Measurements from ENCODE around the gene USH2A.

USH2A gene

DNA sequence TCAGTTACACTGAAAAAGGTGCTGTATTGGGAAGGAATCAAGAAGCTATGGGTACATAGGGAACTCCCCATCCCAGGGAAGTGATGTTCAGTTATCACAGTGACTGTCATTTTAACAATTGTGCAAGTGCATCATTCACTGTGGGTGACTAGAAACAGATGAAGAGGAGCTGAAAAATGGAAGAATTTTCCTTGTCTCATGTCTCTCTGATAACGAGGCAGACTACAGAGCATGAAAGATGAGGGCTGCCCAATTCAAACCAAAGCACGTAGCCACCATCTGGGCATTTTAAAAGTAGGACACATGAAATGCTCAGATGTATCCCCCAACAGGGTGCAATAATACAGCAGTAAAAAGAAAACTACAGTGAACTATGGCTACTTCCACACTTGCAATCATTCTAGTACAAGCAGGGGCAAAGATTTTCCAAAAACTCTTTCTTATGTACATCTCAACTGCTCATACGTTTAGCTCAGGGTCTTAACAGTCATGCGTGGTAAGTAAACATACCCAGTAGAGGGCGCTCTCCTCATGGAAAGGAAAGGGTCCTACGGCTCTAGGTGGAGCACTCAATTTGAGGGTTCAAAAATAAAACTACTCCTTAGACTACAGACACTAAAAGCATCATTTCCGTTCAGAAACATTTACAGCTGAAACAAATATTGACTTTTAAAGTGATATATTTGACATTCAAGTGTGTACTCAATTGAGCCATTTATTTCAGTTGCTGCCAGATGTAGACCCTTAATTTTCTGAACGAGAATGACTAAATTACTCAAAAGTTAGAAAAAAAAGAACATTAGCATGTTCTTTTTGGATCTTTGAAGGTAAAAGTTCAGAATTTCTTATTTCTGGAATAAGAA, 713.0 kb downstream of the USH2A start:
- no peak for DNase-seq (ENCODE audit: low read depth in 3 of 3)

DNA sequence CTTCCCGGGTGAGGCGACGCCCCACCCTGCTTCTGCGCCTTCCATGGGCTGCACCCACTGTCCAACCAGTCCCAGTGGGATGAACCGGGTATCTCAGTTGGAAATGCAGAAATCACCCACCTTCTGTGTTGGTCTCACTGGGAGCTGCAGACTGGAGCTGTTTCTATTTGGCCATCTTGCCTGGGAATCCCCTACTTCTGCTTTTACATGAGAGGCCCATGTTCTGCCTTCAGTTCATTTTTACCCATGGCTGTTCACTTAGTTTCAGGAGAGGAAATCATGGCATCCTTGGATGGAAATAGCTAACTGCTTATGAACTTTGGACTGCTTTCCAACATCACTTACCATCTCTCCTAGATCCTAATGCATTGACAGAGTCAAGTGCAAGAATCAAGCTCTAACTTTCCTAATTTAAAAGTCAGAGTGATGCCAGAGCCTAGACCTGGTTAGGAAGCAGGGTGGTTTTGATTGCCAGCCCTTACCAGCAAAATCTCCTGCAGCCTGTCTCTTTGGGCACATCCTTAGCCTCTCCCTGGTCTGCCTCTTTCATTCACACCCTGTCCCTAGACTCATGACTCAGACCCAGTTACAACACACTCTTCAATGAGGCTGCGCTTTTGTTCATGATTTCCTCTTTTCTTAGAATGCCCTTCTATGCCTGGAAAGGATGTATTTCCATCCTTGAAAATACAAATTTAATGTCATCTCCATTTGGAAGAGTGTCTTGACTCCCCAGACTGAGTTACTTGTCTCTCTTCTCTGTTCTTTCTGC, 719.0 kb downstream of the USH2A start:
- DNase-seq (ENCODE audit: low read depth in 3 of 3): no peak

GRCh38 chr1:215682232-215682631, 741.0 kb downstream of the USH2A start:
- no peak for DNase-seq (ENCODE audit: low read depth in 3 of 3)

DNA sequence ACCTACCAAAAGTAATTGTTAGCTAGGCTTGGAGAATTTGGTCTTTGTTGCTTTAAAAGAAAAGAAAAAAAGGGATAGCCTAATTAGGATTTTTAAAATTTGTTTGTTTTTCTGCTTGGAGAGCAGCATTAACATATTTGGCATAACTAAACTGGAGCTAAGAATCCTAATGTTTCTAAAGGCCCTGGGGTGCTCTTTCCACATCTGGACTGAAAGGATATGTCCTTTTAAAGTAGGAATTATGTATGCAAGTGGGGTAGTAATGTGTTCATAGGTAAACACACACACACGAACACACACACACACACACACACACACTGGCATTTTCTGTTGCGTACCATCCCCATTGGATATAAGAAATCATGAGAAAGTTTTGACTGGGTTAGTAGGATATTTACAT, 742.2 kb downstream of the USH2A start:
- no peak for DNase-seq (ENCODE audit: low read depth in 3 of 3)

- DNase-seq (ENCODE audit: low read depth in 3 of 3): no peak
Observed at GRCh38 chr1:215679231-215679630, 744.0 kb downstream of the USH2A start.

- no peak for DNase-seq (ENCODE audit: low read depth in 3 of 3)
Observed at GRCh38 chr1:215677112-215677511, 746.1 kb downstream of the USH2A start.

GRCh38 chr1:215673943-215674342, 749.3 kb downstream of the USH2A start:
- no peak for DNase-seq (ENCODE audit: low read depth in 3 of 3)

DNA sequence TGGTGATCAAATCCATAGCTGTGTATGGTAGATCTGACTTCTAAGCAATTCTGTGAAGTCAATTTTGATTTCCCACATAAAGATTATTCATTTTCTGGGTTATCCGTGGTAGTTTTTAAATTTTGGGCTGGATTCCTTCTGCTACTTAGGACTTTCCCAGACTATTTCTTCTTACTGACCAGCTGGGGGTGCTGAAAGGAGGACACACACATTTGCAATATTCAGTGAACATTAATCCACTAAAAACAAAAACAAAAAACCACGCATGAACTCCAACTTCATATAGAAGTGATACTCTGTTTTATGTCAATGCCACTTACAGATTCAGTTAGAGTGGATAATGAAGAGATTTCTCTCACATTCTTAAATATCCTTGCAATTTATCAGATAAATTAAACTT, 750.8 kb downstream of the USH2A start:
- DNase-seq (ENCODE audit: low read depth in 3 of 3): no peak

DNA sequence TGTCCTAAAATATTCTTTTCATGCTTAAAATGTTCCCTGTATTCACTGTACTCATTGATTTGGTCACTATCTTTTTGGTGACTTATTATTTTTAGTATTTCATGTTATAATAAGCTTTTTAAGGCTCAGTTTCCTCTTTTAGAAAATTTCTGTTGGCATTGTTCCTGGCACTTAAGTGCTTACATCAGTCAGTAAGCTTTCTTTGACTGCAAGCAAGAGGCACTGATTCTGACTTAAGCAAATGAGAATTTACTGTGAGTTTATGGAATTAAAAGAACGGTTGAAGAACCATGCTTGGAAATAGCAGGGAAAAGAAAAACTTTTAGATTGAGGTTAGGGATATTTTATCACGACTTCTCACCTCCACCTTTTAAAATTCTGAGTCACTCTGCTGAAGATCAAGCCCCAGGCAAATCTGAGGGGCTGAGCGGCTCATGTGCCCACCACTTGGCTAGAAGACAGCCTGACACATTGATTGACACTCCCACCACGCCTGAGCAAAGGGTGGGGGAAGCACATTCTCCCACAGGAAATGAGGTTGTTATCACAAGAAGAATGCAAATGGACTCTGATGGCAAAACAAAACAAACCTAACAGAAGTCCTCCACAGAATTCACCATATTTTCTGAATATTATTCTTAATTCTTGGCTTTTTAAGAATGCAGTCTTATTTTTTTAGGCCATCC, 753.3 kb downstream of the USH2A start:
- no peak for DNase-seq (ENCODE audit: low read depth in 3 of 3)

DNA sequence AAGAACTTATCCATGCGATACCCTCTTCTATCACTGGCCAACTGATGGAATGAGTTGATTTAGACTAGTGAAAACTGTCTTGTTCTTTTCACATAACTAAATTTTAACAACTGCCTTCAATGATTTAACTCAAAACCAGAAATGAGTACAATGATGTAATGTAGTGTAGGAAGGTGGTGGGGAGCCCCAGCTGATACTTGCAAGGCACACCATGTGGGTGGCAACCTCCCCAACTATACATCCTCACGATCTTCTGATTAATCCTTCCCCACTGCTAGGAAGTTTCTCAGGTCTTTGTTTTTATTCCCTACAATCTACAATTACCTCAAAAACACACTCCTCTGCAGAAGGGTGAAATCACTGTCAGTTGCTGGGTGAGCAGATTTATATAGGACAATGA, 755.5 kb downstream of the USH2A start:
- no peak for DNase-seq (ENCODE audit: low read depth in 3 of 3)

DNA sequence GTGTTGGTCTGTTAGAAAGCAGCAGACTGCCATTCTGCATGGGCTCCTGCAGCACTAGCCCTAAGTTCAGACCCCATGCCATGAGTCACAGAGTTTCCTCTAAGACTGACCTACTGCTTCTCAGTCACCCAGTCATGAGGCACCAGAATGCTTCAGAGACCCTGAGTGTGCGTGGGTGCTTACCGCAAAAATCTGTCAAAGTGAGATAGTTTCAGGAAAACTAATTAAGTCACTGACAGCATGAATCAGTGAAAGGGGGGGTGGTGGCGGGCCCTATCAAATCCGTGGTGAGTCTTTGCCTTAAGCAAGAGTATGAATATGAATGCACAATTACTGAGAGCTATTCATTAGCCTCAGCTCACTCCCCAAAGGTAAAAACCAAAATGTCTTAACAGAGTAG, 758.0 kb downstream of the USH2A start:
- peak in 1 of 3 experiments; percentile 1 for DNase-seq (ENCODE audit: low read depth in 3 of 3)

DNA sequence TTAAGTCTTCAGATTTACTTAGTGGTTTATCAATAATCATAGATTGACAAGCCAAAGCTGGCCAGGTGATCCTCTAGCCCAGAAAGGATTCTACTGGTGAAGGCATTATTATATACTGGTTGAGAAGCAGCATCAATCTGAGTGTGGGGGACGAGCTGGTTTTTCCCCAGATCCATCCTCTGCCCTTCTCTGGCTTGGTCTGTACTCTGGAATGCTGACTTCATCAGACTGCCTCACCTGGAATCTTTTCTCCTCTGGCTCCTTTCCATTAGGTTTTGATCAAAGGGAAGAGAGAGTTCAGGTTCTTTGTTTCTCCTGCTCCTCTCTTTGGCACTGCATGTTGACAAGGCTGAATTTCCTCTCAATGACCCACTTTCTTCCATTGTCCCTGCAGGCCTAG, 762.2 kb downstream of the USH2A start:
- no peak for DNase-seq (ENCODE audit: low read depth in 3 of 3)

- DNase-seq (ENCODE audit: low read depth in 3 of 3): no peak
Observed at GRCh38 chr1:215660259-215660658, 763.0 kb downstream of the USH2A start.

DNA sequence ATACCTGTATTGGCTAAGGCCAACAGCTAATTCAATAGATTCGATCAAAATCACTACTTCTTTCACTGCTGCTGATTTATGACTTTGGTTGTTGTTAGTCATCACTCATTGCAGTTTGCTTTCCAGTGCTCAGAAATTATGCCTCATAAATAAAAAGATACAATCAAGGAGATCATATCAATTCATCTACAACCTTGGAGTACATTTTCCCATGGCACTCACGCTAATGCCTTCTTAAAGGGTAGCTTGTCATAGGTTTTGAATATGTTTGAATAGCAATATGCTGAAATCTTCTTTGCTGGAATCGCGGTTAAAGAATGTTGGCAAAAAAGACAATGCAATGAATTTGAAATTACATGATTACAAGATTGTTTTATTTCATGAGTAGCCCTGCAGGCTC, 766.2 kb downstream of the USH2A start:
- DNase-seq (ENCODE audit: low read depth in 3 of 3): no peak

DNA sequence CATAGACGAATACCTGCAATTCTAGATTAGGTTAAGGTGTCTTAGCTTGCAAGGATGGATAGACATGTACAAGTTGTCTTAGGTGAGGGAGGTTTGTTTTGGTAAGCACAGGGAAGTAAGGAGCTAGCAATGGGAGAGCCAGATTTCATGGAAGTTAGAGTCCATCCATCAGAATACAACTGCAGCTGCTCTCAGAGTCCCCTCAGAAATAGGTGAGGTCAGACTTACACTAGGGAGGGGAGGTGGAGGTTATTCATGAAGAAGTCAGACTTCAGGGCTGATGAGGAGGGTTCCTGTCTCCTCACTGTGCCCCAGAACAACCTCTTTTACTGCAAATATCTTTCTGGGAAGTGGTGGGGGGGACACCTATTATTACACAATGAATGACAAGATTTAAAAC, 770.9 kb downstream of the USH2A start:
- no peak for DNase-seq (ENCODE audit: low read depth in 3 of 3)

GRCh38 chr1:215651867-215652266, 771.4 kb downstream of the USH2A start:
- DNase-seq (ENCODE audit: low read depth in 3 of 3): no peak

GRCh38 chr1:215650446-215651149, 772.6 kb downstream of the USH2A start:
- DNase-seq (ENCODE audit: low read depth in 3 of 3): no peak

- DNase-seq (ENCODE audit: low read depth in 3 of 3): no peak
Observed at GRCh38 chr1:215648957-215649356, 774.3 kb downstream of the USH2A start.

- DNase-seq (ENCODE audit: low read depth in 3 of 3): no peak
Observed at GRCh38 chr1:215647738-215648137, 775.5 kb downstream of the USH2A start.

DNA sequence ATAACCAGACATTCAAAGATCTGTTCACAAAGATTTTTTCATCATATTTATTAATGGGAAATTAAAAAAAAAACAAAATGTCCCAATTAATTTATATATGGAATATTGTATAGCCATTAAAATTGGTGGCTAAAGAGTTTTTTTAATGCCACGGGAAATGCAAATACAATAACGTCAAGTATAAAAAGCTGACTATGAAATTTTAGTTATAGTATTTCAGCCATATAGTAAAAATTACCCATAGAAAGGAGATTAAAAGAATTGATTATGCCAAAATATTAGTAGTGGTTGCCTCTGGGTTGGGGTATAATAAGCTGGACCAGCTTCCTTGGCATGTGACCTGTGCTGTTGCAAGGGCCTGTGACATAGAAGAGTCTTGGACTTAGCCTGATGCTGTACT, 777.4 kb downstream of the USH2A start:
- no peak for DNase-seq (ENCODE audit: low read depth in 3 of 3)

GRCh38 chr1:215645182-215645581, 778.1 kb downstream of the USH2A start:
- no peak for DNase-seq (ENCODE audit: low read depth in 3 of 3)
